HG03103 (cell line): ENCODE results near the gene MAPK10.
"Not testable (repeated sequence)": the region's sequence is repeated elsewhere in the genome, so short reads cannot be mapped to it uniquely, and the experiment has no call there.

Experiments
- ATAC-seq: cut with Tn5 transposase; IDR thresholded peaks from one replicate; pipeline ENCODE4 v1.9.1; 2021; ENCODE audit warnings: low read depth; ENCODE audit not compliant: unreplicated experiment

Gene MAPK10

DNA sequence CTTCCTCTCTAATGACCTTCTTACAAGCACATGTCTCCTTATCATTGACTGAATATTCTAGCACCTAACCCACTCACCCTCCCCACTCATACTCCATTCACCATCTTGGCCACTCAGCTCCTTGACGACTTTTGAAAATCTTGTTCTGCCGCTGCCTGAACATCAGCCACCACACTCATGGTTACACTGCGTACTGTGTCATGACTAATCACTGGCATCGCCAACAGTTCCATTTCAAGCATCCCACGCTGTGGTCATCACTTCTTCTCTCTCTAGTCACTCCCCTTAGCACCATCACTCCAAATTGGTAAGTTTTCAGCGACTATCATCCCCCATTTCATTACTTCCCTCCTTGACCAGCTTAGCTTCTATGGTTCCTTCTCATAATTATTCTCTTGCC lies 352.8 kb downstream of the MAPK10 start:
- no peak for ATAC-seq

DNA sequence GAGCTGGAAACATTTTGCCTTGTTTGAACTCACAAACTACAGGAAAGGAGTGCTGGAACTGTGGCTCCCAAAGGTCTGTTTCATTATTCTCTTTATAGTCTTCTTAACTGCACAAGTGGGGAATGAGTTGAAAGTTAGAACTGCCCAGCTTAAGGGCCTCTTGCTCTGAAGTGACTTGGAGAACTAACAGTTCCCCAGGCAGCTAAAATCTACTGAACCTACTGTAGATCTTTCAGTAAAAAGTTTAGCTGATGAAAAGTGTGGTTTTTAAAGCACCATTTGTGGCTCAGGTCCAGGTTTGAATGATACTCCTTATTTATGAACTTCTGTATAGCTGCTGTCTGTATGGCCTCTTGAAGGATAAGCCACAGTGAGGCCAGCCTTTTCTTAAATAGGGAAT lies 353.8 kb downstream of the MAPK10 start:
- no peak for ATAC-seq

DNA sequence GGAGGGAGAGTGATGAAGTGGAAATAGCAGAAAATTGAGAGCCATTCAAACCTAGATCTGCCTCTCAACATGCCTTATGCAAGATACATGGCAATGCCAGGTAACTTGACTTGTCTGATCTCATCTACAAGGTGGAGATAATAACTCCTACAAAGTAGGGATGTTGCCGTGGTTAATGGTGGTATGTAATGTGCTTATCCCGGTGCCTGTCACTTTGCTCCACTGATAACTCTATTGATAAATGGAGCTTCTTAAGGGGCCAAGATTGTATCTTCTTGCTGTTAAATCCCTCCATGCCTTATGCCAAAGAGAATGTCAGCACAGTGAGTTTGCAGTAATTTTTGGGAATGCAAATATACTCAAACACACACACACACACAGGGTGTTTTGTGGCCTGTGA lies 355.8 kb downstream of the MAPK10 start:
- ATAC-seq, result no peak

DNA sequence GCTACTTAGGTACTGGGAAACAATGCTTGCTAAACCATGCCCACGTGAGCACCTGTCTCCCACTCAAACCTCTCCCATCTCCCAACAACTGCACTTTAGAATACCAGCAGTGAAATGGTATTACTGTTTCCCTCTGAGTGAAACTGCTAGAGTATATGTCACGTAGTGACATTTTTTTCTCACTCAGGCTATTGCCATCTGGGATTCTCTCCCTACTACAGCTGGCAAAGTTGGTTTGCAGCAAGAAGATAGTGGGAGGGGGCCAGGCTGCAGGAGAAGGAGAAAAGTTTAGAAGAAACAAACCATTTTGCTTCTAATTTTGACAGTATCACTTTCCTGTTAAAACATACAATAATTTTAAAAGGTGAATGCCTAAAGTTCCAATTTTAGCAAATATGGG lies 358.3 kb downstream of the MAPK10 start:
- no peak for ATAC-seq

DNA sequence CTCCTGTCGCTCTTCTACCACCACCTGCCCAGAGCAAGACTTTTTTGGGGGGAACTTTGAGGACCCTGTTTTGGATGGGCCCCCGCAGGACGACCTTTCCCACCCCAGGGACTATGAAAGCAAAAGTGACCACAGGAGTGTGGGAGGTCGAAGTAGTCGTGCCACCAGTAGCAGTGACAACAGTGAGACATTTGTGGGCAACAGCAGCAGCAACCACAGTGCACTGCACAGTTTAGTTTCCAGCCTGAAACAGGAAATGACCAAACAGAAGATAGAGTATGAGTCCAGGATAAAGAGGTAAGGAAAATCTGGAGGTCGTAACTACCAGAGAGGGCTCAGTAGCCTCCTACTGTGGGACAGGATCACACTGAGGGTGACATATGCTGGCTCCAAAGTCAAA lies 364.5 kb downstream of the MAPK10 start:
- no peak for ATAC-seq

DNA sequence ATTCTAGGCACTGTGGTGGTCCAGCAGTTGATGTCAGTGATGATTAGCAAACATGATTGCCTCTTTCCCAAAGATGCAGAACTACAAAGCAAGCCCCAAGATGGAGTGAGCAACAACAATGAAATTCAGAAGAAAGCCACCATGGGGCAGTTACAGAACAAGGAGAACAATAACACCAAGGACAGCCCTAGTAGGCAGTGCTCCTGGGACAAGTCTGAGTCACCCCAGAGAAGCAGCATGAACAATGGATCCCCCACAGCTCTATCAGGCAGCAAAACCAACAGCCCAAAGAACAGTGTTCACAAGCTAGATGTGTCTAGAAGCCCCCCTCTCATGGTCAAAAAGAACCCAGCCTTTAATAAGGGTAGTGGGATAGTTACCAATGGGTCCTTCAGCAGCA lies 365.3 kb downstream of the MAPK10 start:
- no peak for ATAC-seq

DNA sequence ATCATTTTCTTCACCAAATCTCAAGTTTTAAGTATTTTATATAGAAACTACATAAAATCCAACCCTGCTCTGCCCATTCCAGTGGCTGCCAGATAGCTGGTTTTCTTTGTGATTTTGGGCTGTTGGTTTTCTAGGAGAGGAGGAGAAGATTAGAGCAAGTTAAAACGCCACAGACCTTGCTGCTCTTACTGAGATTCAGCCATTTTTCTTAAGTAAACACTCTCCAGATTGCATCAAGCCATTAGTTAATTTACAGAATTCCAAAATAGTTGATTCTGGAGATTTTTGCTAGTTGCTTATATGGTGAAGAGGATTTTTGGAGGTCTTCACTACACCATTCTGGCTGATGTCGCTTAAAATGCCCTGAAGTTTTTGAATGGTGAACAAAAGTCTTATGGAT lies 366.2 kb downstream of the MAPK10 start:
- ATAC-seq, result no peak

DNA sequence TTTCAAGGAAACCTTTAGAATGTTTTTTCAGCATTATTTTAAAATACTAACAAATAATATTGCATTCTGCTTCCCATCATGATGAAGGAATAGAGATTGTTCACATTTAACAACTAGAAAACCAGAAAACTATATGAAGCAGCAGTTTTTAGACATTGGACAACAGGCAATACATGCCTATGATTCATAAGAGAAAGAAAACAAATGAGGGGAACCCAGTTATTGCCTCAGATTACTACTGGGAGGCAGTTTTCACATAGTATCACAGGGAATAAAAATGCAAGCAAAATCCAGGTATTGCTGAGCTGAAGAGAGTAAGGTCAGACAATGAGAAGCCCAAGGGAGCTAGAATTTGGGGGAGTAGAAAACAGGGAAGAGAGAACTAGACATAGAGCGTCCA lies 373.6 kb downstream of the MAPK10 start:
- no peak for ATAC-seq

DNA sequence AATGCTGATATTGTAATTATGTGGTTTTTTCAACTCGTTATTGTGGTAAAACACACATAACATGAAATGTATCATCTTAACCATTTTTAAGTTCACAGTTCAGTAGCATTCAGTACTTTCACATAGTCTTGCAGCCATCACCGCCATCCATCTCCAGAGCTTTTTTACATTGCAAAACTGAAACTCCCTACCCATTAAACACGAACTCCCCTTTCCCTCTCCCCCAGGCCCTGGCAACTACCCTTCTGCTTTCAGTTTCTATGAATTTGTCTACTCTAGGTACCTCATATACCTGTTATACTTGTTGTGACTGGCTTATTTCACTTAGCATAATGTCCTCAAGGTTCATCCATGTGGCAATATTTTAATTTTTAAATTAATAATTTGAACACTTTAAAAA lies 380.6 kb downstream of the MAPK10 start:
- peak; percentile 84 for ATAC-seq

DNA sequence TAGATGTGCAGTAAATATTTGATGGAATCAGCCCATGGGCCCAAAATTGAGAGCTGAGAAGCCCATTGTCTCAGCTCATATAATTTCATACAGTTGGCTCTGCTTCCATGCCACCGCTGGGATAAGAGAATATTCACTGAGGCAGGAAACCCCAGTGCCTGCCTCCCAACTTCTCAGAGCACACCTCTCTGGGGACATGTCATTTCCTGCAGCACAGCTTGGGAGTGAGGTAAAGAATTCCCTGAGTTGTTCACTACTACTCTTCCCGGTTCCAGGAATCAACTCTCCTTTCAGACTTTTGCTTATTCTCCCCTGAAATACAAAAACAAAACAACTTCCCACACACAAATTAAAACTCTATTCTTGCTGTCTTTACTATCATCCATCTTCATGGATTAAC lies 389.3 kb downstream of the MAPK10 start:
- ATAC-seq, result no peak

DNA sequence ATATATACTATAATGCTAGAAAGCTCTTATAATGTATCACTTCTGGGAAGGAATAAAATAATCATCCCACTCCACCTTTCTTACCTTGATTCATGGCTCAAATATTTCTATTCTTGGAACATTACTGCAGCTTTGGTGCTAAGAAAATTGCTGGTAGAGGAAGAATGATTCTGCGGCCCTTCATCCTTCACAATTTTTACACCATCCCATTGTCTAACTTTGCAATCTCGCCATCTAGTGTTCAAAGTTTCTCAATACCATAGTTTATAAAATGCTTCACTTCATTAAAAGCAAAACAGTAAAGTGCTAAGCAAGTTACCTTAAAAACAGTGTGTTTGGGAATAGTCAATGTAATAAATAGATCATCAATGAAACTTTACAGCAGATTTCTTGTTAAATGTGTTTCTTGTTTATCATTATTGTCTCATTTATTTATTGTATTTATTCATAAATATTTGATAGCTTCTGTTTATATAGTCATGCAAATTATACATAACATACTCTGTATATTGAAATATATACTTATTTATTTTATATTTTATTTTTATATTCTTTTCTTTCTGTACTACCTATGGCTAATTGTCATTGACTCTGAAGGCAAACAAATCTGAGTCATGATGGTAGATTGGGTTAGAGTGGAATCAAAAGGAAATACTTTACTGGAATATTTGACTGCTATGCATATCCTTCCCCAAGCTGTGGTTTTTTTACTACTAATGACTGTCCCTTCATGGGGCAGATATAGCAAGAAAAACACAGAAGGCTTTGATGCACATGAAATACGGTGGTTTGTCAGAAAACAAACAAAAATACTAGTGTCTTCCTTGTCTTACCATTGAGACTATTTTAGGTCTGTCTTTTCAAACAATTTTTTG lies 390.7 kb downstream of the MAPK10 start:
- no peak for ATAC-seq

DNA sequence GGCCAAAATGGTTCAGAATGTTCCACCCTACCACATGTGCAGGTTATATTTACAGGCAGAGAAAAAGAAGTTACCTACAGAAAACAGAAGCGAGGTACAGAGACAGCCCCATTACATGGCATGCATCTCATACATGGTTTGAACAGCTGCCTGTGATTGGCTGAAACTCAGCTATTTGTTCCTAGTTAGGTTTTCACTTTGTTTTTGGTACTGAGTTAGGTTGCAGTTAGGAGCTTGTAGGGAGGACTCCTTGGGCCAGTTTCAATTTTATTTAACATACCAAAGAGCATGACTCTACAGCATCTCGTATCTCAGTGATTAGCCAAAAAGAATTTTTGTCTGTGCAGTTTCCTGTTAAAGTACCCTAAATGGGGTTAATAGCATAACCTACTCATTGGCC lies 392.0 kb downstream of the MAPK10 start:
- ATAC-seq, result no peak

DNA sequence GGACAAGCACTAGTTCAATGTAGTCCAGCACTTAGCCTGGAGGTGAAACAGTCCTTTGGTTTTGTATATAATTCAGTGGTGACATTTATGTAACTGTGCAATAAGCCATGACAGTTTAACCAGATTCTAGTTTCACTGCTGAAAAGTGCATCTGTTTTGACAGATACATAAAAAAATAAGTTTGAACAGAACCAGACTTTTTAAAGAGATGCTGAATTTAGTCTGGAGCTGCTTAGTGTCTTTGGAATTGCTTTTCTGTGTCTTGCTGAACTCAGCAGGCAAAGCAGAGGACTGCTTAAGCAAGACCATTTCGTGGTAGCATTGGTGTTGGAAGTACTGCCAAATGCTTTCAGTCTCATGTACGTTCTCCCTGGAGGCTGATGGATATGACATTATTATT lies 393.5 kb downstream of the MAPK10 start:
- ATAC-seq, result no peak

DNA sequence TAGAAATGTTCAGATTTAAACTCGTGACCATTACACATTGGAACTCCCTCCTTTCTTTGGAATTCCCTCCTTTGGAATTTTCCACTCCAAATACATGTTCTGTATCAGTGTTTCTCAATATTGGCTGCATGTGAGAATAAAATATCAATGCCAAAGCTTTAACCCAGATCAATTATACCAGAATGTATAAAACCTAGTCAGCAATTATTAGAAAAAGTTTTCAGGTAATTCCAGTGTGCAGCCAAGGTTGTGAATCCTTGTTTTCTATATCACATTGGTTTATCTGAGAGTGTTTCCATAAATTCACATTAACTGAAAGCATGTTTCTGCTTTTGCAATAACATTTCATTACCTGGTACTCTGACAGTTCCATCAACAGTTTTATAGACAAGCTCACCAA lies 394.3 kb downstream of the MAPK10 start:
- ATAC-seq, result no peak

DNA sequence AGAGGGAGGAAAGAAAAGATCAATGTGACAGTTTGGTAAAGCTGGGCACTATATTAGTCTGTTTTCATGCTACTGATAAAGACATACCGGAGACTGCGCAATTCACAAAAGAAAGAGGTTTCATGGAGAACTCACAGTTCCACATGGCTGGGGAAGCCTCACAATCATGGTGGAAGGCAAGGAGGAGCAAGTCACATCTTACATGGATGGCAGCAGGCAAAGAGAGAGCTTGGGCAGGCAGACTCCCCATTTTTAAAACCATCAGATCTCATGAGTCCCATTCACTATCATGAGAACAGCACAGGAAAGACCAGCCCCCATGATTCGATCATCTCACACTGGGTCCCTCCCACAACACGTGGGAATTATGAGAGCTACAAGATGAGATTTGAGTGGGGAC lies 394.8 kb downstream of the MAPK10 start:
- not testable (repeated sequence) for ATAC-seq

DNA sequence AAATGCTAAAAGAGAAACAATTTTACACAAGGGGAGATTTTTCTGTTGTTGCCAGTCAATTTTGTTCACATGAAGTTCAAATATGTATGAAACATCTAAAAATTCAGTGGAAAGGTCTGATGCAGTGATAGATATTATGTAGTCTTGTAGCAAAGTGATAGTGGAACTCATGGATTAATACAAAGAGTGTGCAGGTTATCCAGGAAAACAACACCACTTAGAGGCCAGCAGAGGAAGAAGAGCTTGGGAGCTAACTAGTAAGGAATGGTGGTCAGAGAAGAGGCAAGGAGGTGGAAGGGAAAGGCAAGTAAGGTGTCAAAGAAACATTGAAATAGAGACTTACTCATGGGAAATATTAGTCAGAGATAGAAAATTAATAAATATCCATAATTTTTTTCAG lies 395.6 kb downstream of the MAPK10 start:
- ATAC-seq, result no peak

DNA sequence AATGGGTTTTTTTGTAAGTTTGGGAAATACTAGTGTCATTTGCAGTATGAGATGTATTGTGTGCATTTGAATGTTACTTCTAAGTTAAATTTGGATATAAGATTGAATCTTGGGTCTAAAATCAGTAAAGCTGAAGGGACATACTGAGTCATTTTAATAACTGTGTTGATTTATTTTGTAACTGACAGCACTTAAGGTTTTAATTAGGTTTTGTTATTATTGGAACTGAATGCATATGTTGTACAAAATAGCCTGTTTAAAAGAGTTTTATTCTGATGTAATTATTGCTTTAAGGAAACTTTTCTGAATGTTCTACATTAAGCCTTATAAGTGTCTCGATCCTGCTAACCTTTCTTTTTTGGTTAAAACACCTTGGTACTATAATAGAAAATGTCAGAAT lies 396.6 kb downstream of the MAPK10 start:
- no peak for ATAC-seq

DNA sequence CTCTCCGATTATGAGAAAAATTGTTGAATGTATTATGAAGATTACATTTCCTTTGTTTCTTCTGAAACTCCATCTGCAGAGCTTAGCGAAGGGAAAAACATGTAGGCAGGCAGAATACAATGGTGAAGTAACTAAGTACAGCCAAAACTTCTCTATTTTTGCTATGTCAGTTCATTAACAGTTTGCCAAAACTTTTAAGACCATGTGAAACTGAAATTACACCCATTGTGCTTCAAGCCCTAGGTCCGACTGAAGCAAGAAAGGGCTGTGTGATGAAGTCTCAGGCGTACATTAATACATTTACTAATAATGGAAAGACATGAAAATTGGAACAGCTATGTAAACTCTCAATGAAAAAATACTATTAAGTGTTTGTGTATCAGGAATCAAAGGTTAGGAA lies 398.0 kb downstream of the MAPK10 start:
- ATAC-seq, result no peak

DNA sequence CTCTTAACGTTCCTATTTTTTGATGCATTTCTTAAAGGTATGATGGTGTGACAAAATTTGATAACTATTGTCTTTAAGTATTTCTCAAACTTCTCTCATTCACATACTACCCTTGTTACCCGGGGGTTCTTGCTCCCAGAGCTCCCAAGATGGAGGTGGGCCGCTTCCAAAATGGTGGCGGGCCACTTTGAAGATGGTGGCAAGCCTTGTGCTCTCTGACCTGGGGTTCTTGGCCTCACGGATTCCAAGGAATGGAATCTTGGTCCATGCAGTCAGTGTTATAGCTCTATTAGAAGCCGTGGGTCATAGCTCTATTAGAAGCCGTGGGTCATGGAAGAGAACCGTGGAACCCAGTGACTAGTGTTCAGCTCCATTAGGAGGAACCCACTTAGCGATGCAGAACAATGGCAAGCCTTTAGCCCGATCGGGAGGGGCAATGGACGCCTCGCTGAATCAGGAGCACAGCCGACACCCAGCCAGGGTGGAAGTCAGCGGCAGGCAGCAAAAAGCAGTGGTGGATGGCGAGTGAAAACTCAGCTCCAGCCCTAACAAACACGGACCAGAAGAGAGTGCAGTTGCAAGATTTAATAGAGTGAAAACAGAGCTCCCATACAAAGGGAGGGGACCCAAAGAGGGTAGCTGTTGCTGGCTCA lies 403.4 kb downstream of the MAPK10 start:
- ATAC-seq, result no peak

DNA sequence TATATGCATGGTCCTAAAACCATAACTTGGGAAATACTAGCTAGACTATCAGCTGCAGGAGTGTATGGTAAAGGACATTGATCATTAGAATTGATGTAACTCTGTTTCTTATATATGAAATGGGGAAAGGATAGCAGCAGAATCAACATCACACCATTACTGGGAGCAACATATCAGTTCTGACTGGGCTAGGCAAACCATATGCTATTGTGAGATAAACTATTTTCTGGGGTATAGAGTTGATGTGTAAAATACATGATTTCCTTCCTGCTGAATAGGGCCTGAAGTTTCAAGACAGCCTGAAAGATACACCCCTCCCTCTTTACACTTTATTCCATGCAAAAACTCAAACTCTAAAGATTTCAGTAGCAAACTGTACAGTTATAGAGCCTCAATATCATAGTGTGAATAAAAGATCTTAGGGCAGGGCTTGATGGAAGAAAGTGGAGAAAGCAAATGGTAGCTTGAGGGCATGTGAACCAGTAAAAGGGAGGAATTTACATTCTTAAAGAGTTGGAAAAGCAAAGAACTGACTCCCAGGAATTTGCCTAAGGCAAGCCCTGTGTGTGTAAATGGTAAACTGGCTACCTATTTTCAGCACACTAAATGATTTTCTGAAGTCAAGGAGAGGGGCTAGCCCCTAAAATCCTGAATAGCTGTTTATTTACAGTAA lies 404.1 kb downstream of the MAPK10 start:
- no peak for ATAC-seq

DNA sequence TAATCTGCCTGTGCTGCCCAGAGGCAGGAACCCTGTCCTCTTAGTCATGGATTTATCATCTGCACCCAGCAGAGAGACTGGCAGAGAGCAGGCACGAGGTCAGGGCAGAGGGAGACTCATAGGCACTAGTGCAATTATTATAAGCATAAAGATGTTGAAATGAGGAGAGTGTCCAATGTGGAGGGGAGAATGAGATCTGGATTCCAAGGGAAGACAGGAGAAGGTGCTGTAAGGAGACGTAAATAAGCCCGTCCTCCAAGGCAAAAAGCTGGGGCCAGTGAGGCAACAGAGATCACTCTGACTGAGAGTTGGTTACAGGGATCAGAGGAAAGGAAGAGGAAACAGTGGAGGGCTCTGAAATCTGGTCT lies 406.2 kb downstream of the MAPK10 start:
- ATAC-seq, result no peak
